Stomach smooth muscle (tissue), 2 donors: ENCODE measurements around the gene ZNF668.
A peak's percentile ranks its signal among the peaks of the same experiment; 100 is the strongest.
"Not testable (repeated sequence)": the region's sequence is repeated elsewhere in the genome, so short reads cannot be mapped to it uniquely, and the experiment has no call there.

Experiments used
- H3K27ac ChIP-seq: one replicate; pipeline ENCODE4 v1.7.0; 2013; ENCODE audit warnings: mild to moderate bottlenecking, low read length, inconsistent platforms
- H3K27me3 ChIP-seq, 2 donors: one replicate each; pipeline ENCODE4 v1.7.0; 2013; ENCODE audit warnings: low read length in 2 of 2; ENCODE audit not compliant: insufficient read depth in 2 of 2, control insufficient read depth in 1 of 2
- H3K36me3 ChIP-seq, 2 donors: one replicate each; pipeline ENCODE4 v1.7.0; 2013; ENCODE audit warnings: low read length in 2 of 2; ENCODE audit not compliant: control insufficient read depth in 2 of 2, insufficient read depth in 2 of 2
- H3K4me1 ChIP-seq: one replicate; pipeline ENCODE4 v1.7.0; 2013; ENCODE audit warnings: low read length; ENCODE audit not compliant: control insufficient read depth, insufficient read depth
- H3K4me3 ChIP-seq, 2 donors: one replicate each; pipeline ENCODE4 v1.7.0; 2013; ENCODE audit warnings: low read length in 2 of 2
- H3K9ac ChIP-seq, 2 donors: one replicate each; pipeline ENCODE4 v1.7.0; 2013; ENCODE audit warnings: low read length in 2 of 2, mild to moderate bottlenecking in 1 of 2
- H3K9me3 ChIP-seq, 2 donors: one replicate each; pipeline ENCODE4 v1.7.0; 2013; ENCODE audit warnings: low read length in 2 of 2; ENCODE audit not compliant: control insufficient read depth in 2 of 2
- donor health status: healthy.
- donor health status: Pancreatic carcinoma.

The ZNF668 gene

GRCh38 chr16:31110106-31111034 is 36.3 kb upstream of the ZNF668 start:
- Histone ChIP-seq H3K27me3 (no peaks in the 10 kb centered on the region), H3K9ac (no peak overlapping the region), H3K4me1 (peaks cover 24% of the 10 kb centered on the region), H3K36me3 (peaks cover 18 to 26% of the 10 kb centered on the region in 2 donors), H3K27ac (no peak overlapping the region), H3K4me3 (no peak overlapping the region), H3K9me3 (no peaks in the 10 kb centered on the region)

DNA sequence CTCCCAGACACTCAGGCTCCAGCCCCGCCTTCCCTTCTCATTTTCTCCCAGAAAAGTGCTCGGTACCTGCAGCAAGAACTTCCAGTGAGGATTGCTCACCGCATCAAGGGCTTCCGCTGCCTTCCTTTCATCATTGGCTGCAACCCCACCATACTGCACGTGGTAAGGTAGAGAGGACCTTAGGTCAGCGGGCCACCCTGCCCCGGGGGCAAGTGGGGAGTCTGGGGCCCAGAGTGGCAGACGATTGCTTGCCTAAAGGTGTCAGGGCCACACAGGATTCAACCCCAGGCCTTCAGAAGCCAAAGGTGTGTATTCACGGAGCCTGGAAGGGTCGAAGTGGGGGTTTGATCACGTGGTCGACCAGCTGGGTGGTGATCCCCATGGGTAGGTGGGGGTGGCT is 35.6 kb upstream of the ZNF668 start:
- Histone ChIP-seq H3K27me3 (no peaks in the 10 kb centered on the region), H3K27ac (no peak overlapping the region), H3K9ac (no peak overlapping the region), H3K36me3 (peaks cover 18 to 26% of the 10 kb centered on the region in 2 donors), H3K4me1 (peaks cover 24% of the 10 kb centered on the region), H3K9me3 (no peaks in the 10 kb centered on the region), H3K4me3 (no peak overlapping the region)

DNA sequence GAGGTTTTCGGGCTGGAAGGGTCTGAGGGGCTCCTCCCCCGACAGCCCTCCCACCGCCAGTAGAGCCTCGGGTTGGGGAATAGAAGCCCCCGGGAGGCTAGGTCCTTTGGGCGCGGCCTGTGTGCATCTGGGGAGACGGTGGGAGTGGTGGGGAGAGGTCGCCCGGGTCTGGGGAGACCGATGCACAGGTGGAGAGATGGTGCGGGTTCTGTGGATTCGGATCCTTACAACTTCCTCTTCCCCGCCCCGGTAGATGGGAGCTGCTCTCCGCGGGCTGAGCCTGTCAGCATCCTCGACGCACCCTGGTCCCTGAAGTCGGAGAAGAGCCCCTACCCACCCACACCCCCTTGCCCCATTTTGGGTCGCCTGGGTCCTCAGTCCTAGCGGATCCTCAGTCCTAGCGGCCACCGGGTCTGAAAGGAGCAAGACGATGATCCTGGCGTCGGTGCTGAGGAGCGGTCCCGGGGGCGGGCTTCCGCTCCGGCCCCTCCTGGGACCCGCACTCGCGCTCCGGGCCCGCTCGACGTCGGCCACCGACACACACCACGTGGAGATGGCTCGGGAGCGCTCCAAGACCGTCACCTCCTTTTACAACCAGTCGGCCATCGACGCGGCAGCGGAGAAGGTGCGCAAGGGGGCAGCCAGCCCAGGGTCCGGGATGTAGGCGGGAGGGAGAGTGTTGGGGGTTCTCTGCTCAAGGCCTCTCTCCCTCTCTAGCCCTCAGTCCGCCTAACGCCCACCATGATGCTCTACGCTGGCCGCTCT is 34.9 kb upstream of the ZNF668 start:
- Histone ChIP-seq H3K4me1 (peaks cover 24% of the 10 kb centered on the region), H3K9me3 (no peaks in the 10 kb centered on the region)

DNA sequence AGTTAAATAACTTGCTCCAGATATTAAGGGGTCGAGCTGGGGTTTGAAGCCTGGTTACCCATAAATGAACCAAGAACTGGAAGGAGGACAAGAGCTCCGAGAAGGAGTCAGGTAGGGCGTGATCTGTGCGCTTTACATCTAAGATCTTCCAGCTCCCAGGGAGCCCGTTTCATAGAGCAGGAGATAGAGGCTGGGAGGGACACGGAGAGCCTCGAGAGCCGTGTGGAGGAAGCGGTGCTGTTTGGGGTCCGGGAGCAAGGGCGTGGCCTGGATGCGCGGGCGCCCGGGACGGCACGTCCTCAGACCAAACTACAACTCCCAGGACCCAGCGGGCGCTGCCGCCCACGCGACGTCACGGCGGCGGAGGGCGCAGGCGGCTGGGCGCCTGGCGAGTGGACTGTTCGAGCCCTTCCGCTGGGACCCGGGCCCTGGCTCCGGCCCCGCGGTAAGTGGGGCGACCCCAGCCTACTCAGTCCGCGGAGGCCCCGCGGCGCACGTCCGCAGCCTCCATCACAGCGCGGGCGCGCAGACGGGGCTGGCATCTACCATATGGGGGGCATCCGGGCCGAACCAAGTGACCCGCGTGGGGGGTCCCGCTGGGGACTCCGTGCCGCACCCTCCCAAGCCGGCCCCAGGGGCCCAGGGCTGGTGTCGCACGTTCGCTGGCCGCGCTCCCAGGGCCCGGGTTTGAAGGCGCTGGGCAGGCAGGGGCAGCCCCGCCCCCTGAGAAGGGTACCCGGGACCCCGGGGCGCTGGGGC is 34.2 kb upstream of the ZNF668 start, which contains the start of gene BCKDK:
BCKDK (plus strand) TSS at position 352 of the 759 bp plus-strand sequence. CDS start 838 bp downstream, outside the sequence.
- Histone ChIP-seq H3K36me3 (peaks cover 18 to 26% of the 10 kb centered on the region in 2 donors), H3K9me3 (no peaks in the 10 kb centered on the region), H3K27ac (peak within 1 kb of the TSS; percentile 55), H3K4me1 (peaks cover 24% of the 10 kb centered on the region), H3K27me3 (no peaks in the 10 kb centered on the region), H3K4me3 (peak within 1 kb of the TSS; percentile 77 to 86), H3K9ac (peak within 1 kb of the TSS; percentile 80 to 90)

More for the DNA sequence above, 34.9 kb upstream of the ZNF668 start:
- H3K4me3 ChIP-seq = peak overlapping the region; percentile 77 to 86
- peaks cover 18 to 26% of the 10 kb centered on the region in 2 donors for H3K36me3 ChIP-seq
- H3K27me3 ChIP-seq = no peaks in the 10 kb centered on the region
- peak overlapping the region; percentile 80 to 90 for H3K9ac ChIP-seq
- H3K27ac ChIP-seq = peak overlapping the region; percentile 55

GRCh38 chr16:31107465-31107867 is 33.4 kb upstream of the ZNF668 start:
- peak overlapping the region; percentile 77 to 86 for H3K4me3 ChIP-seq
- no peaks in the 10 kb centered on the region for H3K9me3 ChIP-seq
- peaks cover 17 to 23% of the 10 kb centered on the region in 2 donors for H3K36me3 ChIP-seq
- H3K27ac ChIP-seq = no peak overlapping the region
- peaks cover 24% of the 10 kb centered on the region for H3K4me1 ChIP-seq
- no peak overlapping the region for H3K9ac ChIP-seq
- no peaks in the 10 kb centered on the region for H3K27me3 ChIP-seq

DNA sequence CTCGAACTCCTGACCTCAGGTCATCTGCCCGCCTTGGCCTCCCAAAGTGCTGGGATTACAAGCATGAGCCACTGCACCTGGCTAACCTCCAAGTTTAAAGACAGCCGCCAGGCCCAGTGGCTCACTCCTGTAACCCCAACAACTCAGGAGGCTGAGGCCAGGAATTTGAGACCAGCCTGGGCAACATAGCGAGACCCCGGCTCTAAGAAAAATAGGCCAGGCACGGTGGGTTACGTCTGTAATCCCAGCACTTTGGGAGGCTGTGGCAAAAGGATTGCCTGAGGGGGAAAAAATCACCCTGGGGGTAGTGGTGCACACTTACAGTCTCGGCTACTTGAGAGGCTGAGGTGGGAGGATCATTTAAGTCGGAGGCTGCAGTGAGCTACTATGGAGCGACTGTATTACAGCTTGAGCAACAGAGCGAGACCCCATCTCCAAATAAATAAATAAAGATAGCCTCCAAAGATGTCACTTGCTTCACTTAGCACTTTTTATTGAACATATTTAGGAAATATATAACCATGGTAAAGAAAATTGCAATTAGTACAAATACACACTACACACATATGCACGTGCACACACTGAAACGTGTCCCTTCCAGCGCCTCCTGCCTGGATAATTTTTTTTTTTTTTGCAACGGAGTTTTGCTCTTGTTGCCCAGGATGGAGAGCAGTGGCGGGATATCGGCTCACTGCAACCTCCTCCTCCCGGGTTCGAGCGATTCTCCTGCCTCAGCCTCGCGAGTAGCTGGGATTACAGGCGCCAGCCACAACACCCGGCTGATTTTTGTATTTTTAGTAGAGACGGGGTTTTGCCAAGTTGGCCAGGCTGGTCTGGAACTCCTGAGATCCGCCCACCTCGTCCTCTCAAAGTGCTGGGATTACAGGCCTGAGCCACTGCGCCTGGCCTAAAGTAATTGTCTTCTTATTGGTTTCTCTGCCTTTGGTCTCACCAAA is 32.7 kb upstream of the ZNF668 start:
- Histone ChIP-seq H3K9ac (no peak overlapping the region), H3K9me3 (no peaks in the 10 kb centered on the region), H3K4me3 (no peak overlapping the region), H3K27me3 (no peaks in the 10 kb centered on the region), H3K4me1 (peaks cover 22% of the 10 kb centered on the region), H3K27ac (no peak overlapping the region), H3K36me3 (peaks cover 16 to 18% of the 10 kb centered on the region in 2 donors)

- no peaks in the 10 kb centered on the region for H3K9me3 ChIP-seq
- peak overlapping the region; percentile 31 to 66 for H3K4me3 ChIP-seq
- no peak overlapping the region for H3K9ac ChIP-seq
- no peak overlapping the region for H3K27ac ChIP-seq
- peaks cover 22% of the 10 kb centered on the region for H3K4me1 ChIP-seq
- no peaks in the 10 kb centered on the region for H3K27me3 ChIP-seq
- peaks cover 8 to 12% of the 10 kb centered on the region in 2 donors for H3K36me3 ChIP-seq
Measured at GRCh38 chr16:31105677-31106213, 31.7 kb upstream of the ZNF668 start.

- not testable (repeated sequence) for H3K4me3 ChIP-seq, H3K27ac ChIP-seq, H3K9me3 ChIP-seq, H3K36me3 ChIP-seq, H3K4me1 ChIP-seq, H3K9ac ChIP-seq, H3K27me3 ChIP-seq
Measured at GRCh38 chr16:31100876-31101641, 27.0 kb upstream of the ZNF668 start.
